ENCODE results near the gene CD300LD. TPM values are rescaled to one million over a fixed set of nuclear protein-coding genes. Genes with fewer than 3 reads are reported as not detected.

Gene CD300LD
- total and polyA plus RNA-seq, 2 experiments from 2014 or later, result not detected

DNA sequence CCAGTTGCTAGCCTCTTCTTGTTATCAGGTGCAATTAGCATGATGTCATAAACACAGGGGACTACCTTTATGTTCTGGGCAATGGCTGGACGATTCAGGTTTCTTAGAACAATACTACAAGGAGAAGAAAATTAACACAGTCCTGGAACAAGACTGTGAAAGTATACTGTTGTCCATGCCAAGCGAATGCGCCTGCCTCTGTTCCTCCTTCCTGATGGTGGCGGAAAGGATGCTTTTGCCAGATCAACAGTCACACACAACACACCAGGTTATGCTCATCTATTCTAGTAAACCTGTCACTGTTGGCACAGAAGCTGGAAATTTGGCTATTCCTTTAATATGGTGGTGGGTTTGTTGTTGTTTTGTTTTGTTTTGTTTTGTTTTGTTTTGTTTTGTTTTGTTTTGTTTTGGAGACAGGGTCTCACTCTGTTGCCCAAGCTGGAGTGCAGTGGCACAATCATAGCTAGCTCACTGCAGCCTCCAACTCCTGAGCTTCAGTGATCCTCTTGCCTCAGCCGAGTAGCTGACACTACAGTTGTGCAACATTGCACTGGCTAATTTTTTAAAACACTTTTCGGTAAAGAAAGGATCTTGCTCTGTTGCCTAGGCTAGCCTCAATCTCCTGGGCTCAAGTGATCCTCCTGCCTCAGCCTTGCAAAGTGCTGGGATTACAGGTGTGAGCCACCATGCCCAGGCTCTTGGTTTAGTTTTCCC lies 3.1 kb upstream of the CD300LD start:
- Histone ChIP-seq H3K4me3 (no peak overlapping the region), H3K4me2 (no peak overlapping the region), H4K20me1 (replicated peaks; ENCODE audit: insufficient read depth) (no peaks in the 10 kb centered on the region), H3K4me1 (ENCODE audit: insufficient read depth) (no peaks in the 10 kb centered on the region), H3K27ac (ENCODE audit: low read depth) (no peak overlapping the region), H2AFZ (no peak overlapping the region), H3K36me3 (ENCODE audit: insufficient read depth) (no peaks in the 10 kb centered on the region), H3K9me2 (ENCODE audit: insufficient read depth) (no peaks in the 10 kb centered on the region), H3F3A (replicated peaks; ENCODE audit: low read depth) (no peaks in the 10 kb centered on the region), H3K79me2 (replicated peaks; ENCODE audit: insufficient read depth) (no peaks in the 10 kb centered on the region), H3K27me3 (ENCODE audit: insufficient read depth) (no peaks in the 10 kb centered on the region)
- no peak for TF ChIP-seq POLR2AphosphoS5 (IDR thresholded peaks at IDR 0.05; ENCODE audit: low read depth)
- no peak for TF ChIP-seq NANOG (IDR thresholded peaks at IDR 0.05; ENCODE audit: borderline replicate concordance)
- no peak for TF ChIP-seq ZNF114 (CRISPR knock-in tag; IDR thresholded peaks at IDR 0.05)
- TF ChIP-seq, protein P1, sequence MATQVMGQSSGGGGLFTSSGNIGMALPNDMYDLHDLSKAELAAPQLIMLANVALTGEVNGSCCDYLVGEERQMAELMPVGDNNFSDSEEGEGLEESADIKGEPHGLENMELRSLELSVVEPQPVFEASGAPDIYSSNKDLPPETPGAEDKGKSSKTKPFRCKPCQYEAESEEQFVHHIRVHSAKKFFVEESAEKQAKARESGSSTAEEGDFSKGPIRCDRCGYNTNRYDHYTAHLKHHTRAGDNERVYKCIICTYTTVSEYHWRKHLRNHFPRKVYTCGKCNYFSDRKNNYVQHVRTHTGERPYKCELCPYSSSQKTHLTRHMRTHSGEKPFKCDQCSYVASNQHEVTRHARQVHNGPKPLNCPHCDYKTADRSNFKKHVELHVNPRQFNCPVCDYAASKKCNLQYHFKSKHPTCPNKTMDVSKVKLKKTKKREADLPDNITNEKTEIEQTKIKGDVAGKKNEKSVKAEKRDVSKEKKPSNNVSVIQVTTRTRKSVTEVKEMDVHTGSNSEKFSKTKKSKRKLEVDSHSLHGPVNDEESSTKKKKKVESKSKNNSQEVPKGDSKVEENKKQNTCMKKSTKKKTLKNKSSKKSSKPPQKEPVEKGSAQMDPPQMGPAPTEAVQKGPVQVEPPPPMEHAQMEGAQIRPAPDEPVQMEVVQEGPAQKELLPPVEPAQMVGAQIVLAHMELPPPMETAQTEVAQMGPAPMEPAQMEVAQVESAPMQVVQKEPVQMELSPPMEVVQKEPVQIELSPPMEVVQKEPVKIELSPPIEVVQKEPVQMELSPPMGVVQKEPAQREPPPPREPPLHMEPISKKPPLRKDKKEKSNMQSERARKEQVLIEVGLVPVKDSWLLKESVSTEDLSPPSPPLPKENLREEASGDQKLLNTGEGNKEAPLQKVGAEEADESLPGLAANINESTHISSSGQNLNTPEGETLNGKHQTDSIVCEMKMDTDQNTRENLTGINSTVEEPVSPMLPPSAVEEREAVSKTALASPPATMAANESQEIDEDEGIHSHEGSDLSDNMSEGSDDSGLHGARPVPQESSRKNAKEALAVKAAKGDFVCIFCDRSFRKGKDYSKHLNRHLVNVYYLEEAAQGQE (IDR thresholded peaks at IDR 0.05; ENCODE audit: unreplicated experiment), result no peak
- no peak for TF ChIP-seq JUNB (IDR thresholded peaks at IDR 0.05; ENCODE audit: unreplicated experiment)
- TF ChIP-seq ZNF331 (CRISPR knock-in tag; IDR thresholded peaks at IDR 0.05; ENCODE audit: low read depth), result no peak
- TF ChIP-seq EZH2 (IDR thresholded peaks at IDR 0.05; ENCODE audit: low read depth, unreplicated experiment), result no peak
- no peak for TF ChIP-seq STAT1 (IDR thresholded peaks at IDR 0.05; ENCODE audit: unreplicated experiment)
- TF ChIP-seq, protein P2, sequence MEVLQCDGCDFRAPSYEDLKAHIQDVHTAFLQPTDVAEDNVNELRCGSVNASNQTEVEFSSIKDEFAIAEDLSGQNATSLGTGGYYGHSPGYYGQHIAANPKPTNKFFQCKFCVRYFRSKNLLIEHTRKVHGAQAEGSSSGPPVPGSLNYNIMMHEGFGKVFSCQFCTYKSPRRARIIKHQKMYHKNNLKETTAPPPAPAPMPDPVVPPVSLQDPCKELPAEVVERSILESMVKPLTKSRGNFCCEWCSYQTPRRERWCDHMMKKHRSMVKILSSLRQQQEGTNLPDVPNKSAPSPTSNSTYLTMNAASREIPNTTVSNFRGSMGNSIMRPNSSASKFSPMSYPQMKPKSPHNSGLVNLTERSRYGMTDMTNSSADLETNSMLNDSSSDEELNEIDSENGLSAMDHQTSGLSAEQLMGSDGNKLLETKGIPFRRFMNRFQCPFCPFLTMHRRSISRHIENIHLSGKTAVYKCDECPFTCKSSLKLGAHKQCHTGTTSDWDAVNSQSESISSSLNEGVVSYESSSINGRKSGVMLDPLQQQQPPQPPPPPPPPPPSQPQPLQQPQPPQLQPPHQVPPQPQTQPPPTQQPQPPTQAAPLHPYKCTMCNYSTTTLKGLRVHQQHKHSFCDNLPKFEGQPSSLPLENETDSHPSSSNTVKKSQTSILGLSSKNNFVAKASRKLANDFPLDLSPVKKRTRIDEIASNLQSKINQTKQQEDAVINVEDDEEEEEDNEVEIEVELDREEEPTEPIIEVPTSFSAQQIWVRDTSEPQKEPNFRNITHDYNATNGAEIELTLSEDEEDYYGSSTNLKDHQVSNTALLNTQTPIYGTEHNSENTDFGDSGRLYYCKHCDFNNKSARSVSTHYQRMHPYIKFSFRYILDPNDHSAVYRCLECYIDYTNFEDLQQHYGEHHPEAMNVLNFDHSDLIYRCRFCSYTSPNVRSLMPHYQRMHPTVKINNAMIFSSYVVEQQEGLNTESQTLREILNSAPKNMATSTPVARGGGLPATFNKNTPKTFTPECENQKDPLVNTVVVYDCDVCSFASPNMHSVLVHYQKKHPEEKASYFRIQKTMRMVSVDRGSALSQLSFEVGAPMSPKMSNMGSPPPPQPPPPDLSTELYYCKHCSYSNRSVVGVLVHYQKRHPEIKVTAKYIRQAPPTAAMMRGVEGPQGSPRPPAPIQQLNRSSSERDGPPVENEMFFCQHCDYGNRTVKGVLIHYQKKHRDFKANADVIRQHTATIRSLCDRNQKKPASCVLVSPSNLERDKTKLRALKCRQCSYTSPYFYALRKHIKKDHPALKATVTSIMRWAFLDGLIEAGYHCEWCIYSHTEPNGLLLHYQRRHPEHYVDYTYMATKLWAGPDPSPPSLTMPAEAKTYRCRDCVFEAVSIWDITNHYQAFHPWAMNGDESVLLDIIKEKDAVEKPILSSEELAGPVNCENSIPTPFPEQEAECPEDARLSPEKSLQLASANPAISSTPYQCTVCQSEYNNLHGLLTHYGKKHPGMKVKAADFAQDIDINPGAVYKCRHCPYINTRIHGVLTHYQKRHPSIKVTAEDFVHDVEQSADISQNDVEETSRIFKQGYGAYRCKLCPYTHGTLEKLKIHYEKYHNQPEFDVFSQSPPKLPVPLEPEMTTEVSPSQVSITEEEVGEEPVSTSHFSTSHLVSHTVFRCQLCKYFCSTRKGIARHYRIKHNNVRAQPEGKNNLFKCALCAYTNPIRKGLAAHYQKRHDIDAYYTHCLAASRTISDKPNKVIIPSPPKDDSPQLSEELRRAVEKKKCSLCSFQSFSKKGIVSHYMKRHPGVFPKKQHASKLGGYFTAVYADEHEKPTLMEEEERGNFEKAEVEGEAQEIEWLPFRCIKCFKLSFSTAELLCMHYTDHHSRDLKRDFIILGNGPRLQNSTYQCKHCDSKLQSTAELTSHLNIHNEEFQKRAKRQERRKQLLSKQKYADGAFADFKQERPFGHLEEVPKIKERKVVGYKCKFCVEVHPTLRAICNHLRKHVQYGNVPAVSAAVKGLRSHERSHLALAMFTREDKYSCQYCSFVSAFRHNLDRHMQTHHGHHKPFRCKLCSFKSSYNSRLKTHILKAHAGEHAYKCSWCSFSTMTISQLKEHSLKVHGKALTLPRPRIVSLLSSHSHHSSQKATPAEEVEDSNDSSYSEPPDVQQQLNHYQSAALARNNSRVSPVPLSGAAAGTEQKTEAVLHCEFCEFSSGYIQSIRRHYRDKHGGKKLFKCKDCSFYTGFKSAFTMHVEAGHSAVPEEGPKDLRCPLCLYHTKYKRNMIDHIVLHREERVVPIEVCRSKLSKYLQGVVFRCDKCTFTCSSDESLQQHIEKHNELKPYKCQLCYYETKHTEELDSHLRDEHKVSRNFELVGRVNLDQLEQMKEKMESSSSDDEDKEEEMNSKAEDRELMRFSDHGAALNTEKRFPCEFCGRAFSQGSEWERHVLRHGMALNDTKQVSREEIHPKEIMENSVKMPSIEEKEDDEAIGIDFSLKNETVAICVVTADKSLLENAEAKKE (CRISPR knock-in tag; IDR thresholded peaks at IDR 0.05), result no peak
- TF ChIP-seq CREB1 (CRISPR knock-in tag; IDR thresholded peaks at IDR 0.05; ENCODE audit: low read depth), result no peak
- TF ChIP-seq, protein P3, sequence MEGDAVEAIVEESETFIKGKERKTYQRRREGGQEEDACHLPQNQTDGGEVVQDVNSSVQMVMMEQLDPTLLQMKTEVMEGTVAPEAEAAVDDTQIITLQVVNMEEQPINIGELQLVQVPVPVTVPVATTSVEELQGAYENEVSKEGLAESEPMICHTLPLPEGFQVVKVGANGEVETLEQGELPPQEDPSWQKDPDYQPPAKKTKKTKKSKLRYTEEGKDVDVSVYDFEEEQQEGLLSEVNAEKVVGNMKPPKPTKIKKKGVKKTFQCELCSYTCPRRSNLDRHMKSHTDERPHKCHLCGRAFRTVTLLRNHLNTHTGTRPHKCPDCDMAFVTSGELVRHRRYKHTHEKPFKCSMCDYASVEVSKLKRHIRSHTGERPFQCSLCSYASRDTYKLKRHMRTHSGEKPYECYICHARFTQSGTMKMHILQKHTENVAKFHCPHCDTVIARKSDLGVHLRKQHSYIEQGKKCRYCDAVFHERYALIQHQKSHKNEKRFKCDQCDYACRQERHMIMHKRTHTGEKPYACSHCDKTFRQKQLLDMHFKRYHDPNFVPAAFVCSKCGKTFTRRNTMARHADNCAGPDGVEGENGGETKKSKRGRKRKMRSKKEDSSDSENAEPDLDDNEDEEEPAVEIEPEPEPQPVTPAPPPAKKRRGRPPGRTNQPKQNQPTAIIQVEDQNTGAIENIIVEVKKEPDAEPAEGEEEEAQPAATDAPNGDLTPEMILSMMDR (conservative IDR thresholded peaks at IDR 0.05; ENCODE audit: low read depth in 2 of 2), result no peak
- TF ChIP-seq, protein P4, sequence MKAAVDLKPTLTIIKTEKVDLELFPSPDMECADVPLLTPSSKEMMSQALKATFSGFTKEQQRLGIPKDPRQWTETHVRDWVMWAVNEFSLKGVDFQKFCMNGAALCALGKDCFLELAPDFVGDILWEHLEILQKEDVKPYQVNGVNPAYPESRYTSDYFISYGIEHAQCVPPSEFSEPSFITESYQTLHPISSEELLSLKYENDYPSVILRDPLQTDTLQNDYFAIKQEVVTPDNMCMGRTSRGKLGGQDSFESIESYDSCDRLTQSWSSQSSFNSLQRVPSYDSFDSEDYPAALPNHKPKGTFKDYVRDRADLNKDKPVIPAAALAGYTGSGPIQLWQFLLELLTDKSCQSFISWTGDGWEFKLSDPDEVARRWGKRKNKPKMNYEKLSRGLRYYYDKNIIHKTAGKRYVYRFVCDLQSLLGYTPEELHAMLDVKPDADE (IDR thresholded peaks at IDR 0.05), result no peak
- ATAC-seq, result no peak
- H3K27ac Mint-ChIP-seq, result no peak overlapping the region
- no peak overlapping the region for H3K4me3 Mint-ChIP-seq
- peaks cover 13% of the 10 kb centered on the region for H3K27me3 Mint-ChIP-seq (ENCODE audit: insufficient read depth, low read depth, poor library complexity)
- H3K9me3 Mint-ChIP-seq, result no peaks in the 10 kb centered on the region
- no peaks in the 10 kb centered on the region for H3K36me3 Mint-ChIP-seq (ENCODE audit: low read depth)
- peaks cover 5% of the 10 kb centered on the region; the same call in 2 of the 3 replicates for H3K4me1 Mint-ChIP-seq
- no peak for DNase-seq (ENCODE audit: low spot score)

All from GM23338 (cell line).